WTC11 (cell line): ENCODE measurements around the gene LMO1. TPM values are rescaled to one million over a fixed set of nuclear protein-coding genes. Genes with fewer than 3 reads are reported as not detected.

Experiments used
- ATAC-seq: fragments of 200-7000 bp; cut with Tn5 transposase; 2 replicates; pipeline ENCODE4 v1.10.0; 2021; ENCODE audit warnings: mild to moderate bottlenecking, moderate library complexity
- CTCF ChIA-PET: fragments of 300-600 bp; sonication (Branson Sonifier 250); formaldehyde crosslinking; loops from one replicate; lab custom pipeline; 2021; ENCODE audit warnings: antibody characterized with exemption; lab: Charles Lee
- POLR2A ChIA-PET: fragments of 350-600 bp; sonication (Branson Sonifier 250); formaldehyde crosslinking; loops from one replicate; lab custom pipeline; 2021; ENCODE audit warnings: antibody characterized with exemption; lab: Charles Lee
- DNase-seq: peaks from one replicate; pipeline ENCODE4 v3.0.0; 2021; ENCODE audit warnings: low spot score
- H3K27ac Mint-ChIP-seq: 2 replicates; pipeline ENCODE4 v1.8.0; 2021; ENCODE audit warnings: mixed read lengths
- H3K27me3 Mint-ChIP-seq: 2 replicates; pipeline ENCODE4 v1.8.0; 2021; ENCODE audit warnings: low read depth, mild to moderate bottlenecking, moderate library complexity, mixed read lengths
- H3K36me3 Mint-ChIP-seq: 2 replicates; pipeline ENCODE4 v1.8.0; 2021; ENCODE audit warnings: mixed read lengths
- H3K4me1 Mint-ChIP-seq: 2 replicates; pipeline ENCODE4 v1.8.0; 2022; ENCODE audit warnings: mixed read lengths
- H3K4me3 Mint-ChIP-seq: 2 replicates; pipeline ENCODE4 v1.8.0; 2021; ENCODE audit warnings: mild to moderate bottlenecking, moderate library complexity, mixed read lengths
- H3K9me3 Mint-ChIP-seq: 2 replicates; pipeline ENCODE4 v1.8.0; 2021; ENCODE audit warnings: mixed read lengths
- AR ChIP-seq: fragments of 250-450 bp; sonication (Bioruptor Pico); IDR thresholded peaks from 2 replicates; pipeline ENCODE4 v1.9.0; 2021; ENCODE audit warnings: mild to moderate bottlenecking
- CBFB ChIP-seq: sonication (generic); formaldehyde crosslinking; IDR thresholded peaks from 2 replicates; pipeline ENCODE4 v1.8.1; 2022; ENCODE audit warnings: mild to moderate bottlenecking, low read depth, missing genetic modification reagents
- CDX4 ChIP-seq: fragments of 250-450 bp; sonication (Bioruptor Pico); IDR thresholded peaks from 2 replicates; pipeline ENCODE4 v1.9.0; 2021; ENCODE audit warnings: moderate library complexity, mild to moderate bottlenecking, inconsistent platforms, borderline replicate concordance
- ELF4 ChIP-seq: sonication (generic); formaldehyde crosslinking; IDR thresholded peaks from 2 replicates; pipeline ENCODE4 v1.8.1; 2022; ENCODE audit warnings: low read depth, mild to moderate bottlenecking, moderate library complexity, missing genetic modification reagents
- EMX1 ChIP-seq: fragments of 250-450 bp; sonication (Bioruptor Pico); IDR thresholded peaks from 2 replicates; pipeline ENCODE4 v1.8.0; 2021; ENCODE audit warnings: mild to moderate bottlenecking
- FOXK1 ChIP-seq: sonication (generic); formaldehyde crosslinking; IDR thresholded peaks from 2 replicates; pipeline ENCODE4 v1.8.0; 2022; ENCODE audit warnings: mild to moderate bottlenecking, moderate library complexity, missing genetic modification reagents
- PREB ChIP-seq: sonication (generic); formaldehyde crosslinking; IDR thresholded peaks from 2 replicates; pipeline ENCODE4 v1.8.1; 2022; ENCODE audit warnings: mild to moderate bottlenecking, missing genetic modification reagents, moderate library complexity, borderline replicate concordance
- SMAD4 ChIP-seq: sonication (generic); formaldehyde crosslinking; IDR thresholded peaks from 2 replicates; pipeline ENCODE4 v1.8.0; 2022; ENCODE audit warnings: mild to moderate bottlenecking, missing genetic modification reagents
- ZNF219 ChIP-seq: sonication (generic); formaldehyde crosslinking; IDR thresholded peaks from 2 replicates; pipeline ENCODE4 v1.8.0; 2023; ENCODE audit warnings: missing genetic modification reagents, mild to moderate bottlenecking, borderline replicate concordance
- ZNF317 ChIP-seq: sonication (generic); formaldehyde crosslinking; IDR thresholded peaks from 2 replicates; pipeline ENCODE4 v1.8.1; 2023; ENCODE audit warnings: low read depth, mild to moderate bottlenecking, moderate library complexity, missing genetic modification reagents, borderline replicate concordance
- ZNF512 ChIP-seq: sonication (generic); formaldehyde crosslinking; IDR thresholded peaks from 2 replicates; pipeline ENCODE4 v1.8.1; 2022; ENCODE audit warnings: missing genetic modification reagents, borderline replicate concordance
- ZNF532 ChIP-seq: fragments of 250-450 bp; sonication (Bioruptor Pico); IDR thresholded peaks from 2 replicates; pipeline ENCODE4 v1.9.0; 2021; ENCODE audit warnings: mild to moderate bottlenecking, borderline replicate concordance
- total RNA-seq: library from RNA; stranded (reverse); gene quantifications from 3 replicates; pipeline ENCODE4 v1.2.3, GENCODE V29; 2021
- TF ChIP-seq, protein P1 (sequence below): sonication (generic); formaldehyde crosslinking; IDR thresholded peaks from 2 replicates; pipeline ENCODE4 v1.8.1; 2023; ENCODE audit warnings: mild to moderate bottlenecking, missing genetic modification reagents, moderate library complexity
- TF ChIP-seq, protein P2 (sequence below): fragments of 250-450 bp; sonication (Bioruptor Pico); IDR thresholded peaks from 2 replicates; pipeline ENCODE4 v2.1.2; 2022; ENCODE audit warnings: mild to moderate bottlenecking, moderate library complexity
- TF ChIP-seq, protein P3 (sequence below): sonication (generic); formaldehyde crosslinking; IDR thresholded peaks from 2 replicates; pipeline ENCODE4 v1.8.0; 2023; ENCODE audit warnings: mild to moderate bottlenecking, missing genetic modification reagents

Gene LMO1
- total RNA-seq, 1 experiment from 2014 or later = 0.44 TPM

- no peak for TF ChIP-seq ZNF532
Measured at GRCh38 chr11:8218840-8219239, 44.8 kb downstream of the LMO1 start (continued).

- POLR2A ChIA-PET = no interaction called here
- CTCF ChIA-PET = interaction anchor here (1.0 to 3.1 kb wide), 7 partner anchors 9 to 186 kb away, joined by 3 to 15 read pairs (median 6); partner anchors contain the start of gene LMO1
- H3K4me1 Mint-ChIP-seq = peaks cover 9% of the 10 kb centered on the region
- H3K4me3 Mint-ChIP-seq = no peak overlapping the region
- H3K9me3 Mint-ChIP-seq = no peaks in the 10 kb centered on the region
- H3K36me3 Mint-ChIP-seq = no peaks in the 10 kb centered on the region
- DNase-seq = no peak
- no peak for ATAC-seq
- no peak for TF ChIP-seq ZNF512 (CRISPR knock-in tag)
- TF ChIP-seq, protein P1, sequence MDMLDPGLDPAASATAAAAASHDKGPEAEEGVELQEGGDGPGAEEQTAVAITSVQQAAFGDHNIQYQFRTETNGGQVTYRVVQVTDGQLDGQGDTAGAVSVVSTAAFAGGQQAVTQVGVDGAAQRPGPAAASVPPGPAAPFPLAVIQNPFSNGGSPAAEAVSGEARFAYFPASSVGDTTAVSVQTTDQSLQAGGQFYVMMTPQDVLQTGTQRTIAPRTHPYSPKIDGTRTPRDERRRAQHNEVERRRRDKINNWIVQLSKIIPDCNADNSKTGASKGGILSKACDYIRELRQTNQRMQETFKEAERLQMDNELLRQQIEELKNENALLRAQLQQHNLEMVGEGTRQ (CRISPR knock-in tag) = no peak
- no peak for TF ChIP-seq AR (CRISPR knock-in tag)
- TF ChIP-seq, protein P2, sequence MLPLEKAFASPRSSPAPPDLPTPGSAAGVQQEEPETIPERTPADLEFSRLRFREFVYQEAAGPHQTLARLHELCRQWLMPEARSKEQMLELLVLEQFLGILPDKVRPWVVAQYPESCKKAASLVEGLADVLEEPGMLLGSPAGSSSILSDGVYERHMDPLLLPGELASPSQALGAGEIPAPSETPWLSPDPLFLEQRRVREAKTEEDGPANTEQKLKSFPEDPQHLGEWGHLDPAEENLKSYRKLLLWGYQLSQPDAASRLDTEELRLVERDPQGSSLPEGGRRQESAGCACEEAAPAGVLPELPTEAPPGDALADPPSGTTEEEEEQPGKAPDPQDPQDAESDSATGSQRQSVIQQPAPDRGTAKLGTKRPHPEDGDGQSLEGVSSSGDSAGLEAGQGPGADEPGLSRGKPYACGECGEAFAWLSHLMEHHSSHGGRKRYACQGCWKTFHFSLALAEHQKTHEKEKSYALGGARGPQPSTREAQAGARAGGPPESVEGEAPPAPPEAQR (CRISPR knock-in tag) = no peak
- TF ChIP-seq CBFB (CRISPR knock-in tag) = no peak
- TF ChIP-seq SMAD4 (CRISPR knock-in tag) = no peak
- no peak for TF ChIP-seq ELF4
- no peak for TF ChIP-seq EMX1 (CRISPR knock-in tag)
- TF ChIP-seq FOXK1 (CRISPR knock-in tag) = no peak
- TF ChIP-seq CDX4 (CRISPR knock-in tag) = no peak
- no peak for TF ChIP-seq PREB (CRISPR knock-in tag)
- no peak for TF ChIP-seq ZNF219 (CRISPR knock-in tag)
- TF ChIP-seq, protein P3, sequence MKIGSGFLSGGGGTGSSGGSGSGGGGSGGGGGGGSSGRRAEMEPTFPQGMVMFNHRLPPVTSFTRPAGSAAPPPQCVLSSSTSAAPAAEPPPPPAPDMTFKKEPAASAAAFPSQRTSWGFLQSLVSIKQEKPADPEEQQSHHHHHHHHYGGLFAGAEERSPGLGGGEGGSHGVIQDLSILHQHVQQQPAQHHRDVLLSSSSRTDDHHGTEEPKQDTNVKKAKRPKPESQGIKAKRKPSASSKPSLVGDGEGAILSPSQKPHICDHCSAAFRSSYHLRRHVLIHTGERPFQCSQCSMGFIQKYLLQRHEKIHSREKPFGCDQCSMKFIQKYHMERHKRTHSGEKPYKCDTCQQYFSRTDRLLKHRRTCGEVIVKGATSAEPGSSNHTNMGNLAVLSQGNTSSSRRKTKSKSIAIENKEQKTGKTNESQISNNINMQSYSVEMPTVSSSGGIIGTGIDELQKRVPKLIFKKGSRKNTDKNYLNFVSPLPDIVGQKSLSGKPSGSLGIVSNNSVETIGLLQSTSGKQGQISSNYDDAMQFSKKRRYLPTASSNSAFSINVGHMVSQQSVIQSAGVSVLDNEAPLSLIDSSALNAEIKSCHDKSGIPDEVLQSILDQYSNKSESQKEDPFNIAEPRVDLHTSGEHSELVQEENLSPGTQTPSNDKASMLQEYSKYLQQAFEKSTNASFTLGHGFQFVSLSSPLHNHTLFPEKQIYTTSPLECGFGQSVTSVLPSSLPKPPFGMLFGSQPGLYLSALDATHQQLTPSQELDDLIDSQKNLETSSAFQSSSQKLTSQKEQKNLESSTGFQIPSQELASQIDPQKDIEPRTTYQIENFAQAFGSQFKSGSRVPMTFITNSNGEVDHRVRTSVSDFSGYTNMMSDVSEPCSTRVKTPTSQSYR (CRISPR knock-in tag) = no peak
- no peak for TF ChIP-seq ZNF317 (CRISPR knock-in tag)
- no peak overlapping the region for H3K27ac Mint-ChIP-seq
- H3K27me3 Mint-ChIP-seq = no peaks in the 10 kb centered on the region; the same call in 1 of the 2 replicates
Measured at GRCh38 chr11:8218409-8218808, 45.3 kb downstream of the LMO1 start.
